Measurements from ENCODE around the gene RFT1. TPM values are rescaled to one million over a fixed set of nuclear protein-coding genes. Genes with fewer than 3 reads are reported as not detected.

Gene RFT1
- total RNA-seq, 2 experiments from 2014 or later: 55.3 to 58.1 TPM

DNA sequence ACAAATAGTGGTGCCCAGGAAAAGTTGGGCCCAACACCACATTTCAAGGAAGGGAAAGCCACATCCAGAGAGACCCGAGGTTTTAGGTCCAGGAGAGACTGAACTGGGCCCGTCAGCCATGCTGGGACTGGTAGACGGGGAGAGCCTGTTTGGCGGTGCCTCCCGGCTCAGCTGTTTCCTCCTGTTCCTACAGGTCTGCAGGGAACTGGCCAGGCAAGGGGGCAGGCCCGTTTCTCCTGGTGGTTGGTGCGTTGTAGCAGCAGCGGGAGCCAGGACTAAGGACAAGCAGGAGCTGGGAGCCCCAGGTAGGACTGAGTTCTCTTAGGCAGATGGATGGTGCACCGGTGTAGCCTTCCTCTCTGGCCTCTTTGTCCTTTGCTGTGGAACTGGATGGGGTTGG is 34.7 kb upstream of the RFT1 start:
- ChIA-PET CTCF (interaction anchor here (0.9 kb wide), 1 partner anchor 30 kb away, joined by 3 read pairs; no protein-coding TSS in a partner anchor), POLR2A (no interaction called here)

DNA sequence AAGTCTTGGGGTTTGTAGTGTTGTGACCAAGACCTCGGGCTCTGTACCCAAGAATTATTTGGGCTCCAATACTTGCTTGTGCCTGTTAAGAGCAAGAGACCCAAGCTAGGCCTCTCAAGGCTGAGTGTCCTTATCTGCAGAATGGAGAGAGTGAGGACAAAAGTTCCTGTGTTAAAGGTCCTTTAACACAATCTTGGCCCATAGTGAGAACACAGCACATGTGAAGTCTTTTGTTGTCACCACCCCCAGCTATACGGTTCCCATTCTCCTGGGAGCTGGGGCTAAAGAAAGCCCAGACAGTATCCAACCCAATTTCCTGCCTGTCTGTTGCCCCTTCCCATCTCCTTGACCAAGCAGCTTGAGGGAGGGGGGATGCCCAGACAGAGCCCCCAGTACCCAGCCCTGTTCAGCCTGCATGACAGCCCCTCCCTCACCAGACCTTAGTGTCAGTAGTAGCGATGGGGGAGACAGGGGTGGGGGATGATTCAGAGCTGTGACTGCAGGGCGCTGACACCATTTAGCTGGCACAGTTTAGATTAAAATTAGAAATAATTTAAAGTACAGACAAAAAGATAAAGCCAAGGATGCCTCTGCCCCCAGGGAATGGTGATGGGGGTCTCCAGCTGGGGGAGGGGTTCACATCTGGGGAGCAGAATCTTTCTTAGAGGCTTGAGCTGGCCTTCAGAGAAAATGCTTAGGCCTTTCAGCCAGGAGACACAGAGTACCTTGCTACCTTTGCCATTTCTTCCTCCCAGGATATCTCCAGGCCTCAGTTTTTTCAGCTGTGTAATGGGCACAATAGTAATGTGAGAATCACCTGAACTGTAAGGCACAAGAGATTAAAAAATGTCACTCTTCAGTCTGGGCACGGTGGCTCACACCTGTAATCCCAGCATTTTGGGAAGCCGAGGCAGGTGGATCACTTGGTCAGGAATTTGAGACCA is 33.5 kb upstream of the RFT1 start:
- ChIA-PET POLR2A (no interaction called here), CTCF (interaction anchor here (1.5 kb wide), 1 partner anchor 31 kb away, joined by 4 read pairs; no protein-coding TSS in a partner anchor)

- CTCF ChIA-PET: interaction anchor here (1.5 kb wide), 1 partner anchor 32 kb away, joined by 4 read pairs; no protein-coding TSS in a partner anchor
- POLR2A ChIA-PET: interaction anchor here (0.7 kb wide), 1 partner anchor 91 kb away, joined by 3 read pairs; no protein-coding TSS in a partner anchor
Measured at GRCh38 chr3:53162672-53163443, 32.6 kb upstream of the RFT1 start.

DNA sequence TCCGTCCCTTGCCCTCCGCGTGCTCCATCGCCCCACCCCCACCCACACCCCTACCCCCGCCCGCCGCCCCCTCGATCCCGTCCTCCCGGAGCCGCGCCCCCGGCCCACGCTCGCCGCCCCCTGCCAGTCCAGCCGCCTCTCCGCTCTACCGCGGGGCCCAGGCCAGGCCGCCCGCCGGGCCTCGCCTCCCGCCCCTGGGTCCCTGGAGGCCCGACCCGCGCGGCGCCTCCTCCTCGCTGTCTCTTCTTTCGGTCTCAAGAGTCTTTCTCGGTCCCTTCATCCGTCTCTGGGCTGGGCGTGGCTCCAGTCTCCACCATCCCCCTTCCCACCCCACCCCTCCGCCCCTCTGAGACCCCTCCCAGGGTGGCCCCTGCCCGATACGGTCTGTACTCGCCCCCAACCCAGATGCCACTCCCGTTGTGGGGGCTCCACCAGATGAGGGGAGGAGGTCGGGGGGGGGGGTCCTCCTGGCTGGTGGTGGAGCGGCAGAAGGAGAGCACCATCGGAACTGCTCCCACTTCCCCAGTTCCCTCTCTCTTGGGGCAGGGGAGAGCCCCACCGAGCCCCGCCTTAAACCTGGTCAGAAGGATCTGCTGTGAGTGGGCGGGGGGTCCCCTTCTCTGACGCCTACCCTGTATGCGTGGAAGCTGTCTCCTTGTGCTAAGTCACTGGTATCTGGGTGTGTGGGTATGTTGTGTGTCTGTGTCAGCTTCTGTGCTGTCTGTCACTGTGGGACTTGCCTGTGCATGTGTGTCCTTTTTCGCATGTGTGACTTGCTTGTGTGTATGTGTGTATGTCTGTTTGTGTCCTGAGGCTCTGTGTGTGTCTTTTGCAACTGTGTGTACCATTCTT is 31.8 kb upstream of the RFT1 start:
- CTCF ChIA-PET: no interaction called here

DNA sequence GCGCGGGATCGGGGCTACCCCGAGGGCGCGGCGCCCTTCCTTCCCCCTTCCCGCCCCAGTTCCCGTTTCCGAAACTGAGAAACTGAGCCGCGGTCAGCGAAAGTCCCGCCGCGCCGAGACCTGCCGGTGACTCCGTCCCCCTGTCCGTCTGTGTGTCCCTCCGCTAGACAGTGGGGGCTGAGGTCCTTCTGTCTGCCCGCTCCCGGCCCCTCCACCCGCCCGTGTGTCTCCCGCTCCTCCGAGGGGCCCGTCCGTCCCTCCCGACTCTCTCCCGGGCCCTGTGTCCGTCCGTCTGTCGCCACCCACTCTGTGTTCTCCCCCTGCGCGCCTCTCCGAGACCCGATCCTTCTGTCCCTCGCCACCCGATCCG is 31.2 kb upstream of the RFT1 start:
- POLR2A ChIA-PET: interaction anchor here (1.4 kb wide), 1 partner anchor 9 kb away, joined by 6 read pairs; no protein-coding TSS in a partner anchor
- CTCF ChIA-PET: interaction anchor here (1.9 kb wide), 1 partner anchor 34 kb away, joined by 7 read pairs; no protein-coding TSS in a partner anchor

More for the DNA sequence above, 31.8 kb upstream of the RFT1 start:
- POLR2A ChIA-PET: interaction anchor here (0.7 kb wide), 1 partner anchor 92 kb away, joined by 3 read pairs; no protein-coding TSS in a partner anchor

DNA sequence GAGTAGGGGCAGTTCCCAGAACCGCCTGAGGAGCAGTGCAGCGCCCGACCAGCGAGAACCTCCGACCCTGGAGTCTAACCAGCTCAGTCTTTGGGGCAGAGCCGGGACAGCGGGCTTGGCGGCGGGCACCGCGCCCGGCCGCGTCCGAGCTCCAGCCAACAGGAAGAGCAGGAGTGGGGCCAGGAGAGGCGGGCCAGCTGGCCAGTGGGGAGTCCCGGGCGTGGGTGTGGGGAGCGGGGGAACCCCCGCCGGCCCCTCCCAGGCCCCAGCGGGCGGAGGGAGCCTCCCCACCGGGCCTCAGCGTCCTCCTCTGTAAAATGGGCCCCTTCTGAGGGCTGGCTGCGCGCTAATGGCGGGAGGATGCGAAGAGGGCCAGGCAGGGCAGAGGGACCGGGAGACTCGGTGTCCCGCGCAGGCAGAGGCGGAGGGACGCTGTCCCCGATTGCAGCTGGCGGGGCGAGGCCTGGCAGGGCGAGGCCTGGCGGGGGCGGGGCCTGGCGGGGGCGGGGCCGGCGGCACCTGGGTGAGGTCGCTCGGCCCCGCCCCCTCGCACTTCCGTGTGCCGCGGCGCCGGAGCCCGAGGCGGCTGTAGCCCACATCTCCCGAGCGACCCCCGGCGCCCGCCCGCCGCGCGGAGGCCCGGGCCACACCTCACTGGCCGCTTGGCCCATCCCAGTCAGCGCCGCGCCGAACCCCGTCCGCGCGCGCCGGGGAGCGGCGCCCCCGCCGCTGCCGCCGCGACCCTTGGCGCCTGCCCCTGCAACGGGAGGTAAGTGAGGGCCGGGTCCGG is 30.6 kb upstream of the RFT1 start, which contains the start of gene PRKCD:
PRKCD (plus strand) TSS at position 550 of the 790 bp plus-strand sequence. CDS start 17,214 bp downstream, outside the sequence.
- POLR2A ChIA-PET: interaction anchor here (1.3 to 1.4 kb wide), 2 partner anchors 9 to 31 kb away, joined by 6 read pairs; partner anchors contain the start of gene RFT1
- CTCF ChIA-PET: interaction anchor here (0.5 to 1.9 kb wide), 2 partner anchors 35 to 57 kb away, joined by 3 to 7 read pairs; no protein-coding TSS in a partner anchor

- ChIA-PET CTCF (interaction anchor here (0.5 to 1.9 kb wide), 3 partner anchors 10 to 57 kb away, joined by 3 to 7 read pairs (median 3); no protein-coding TSS in a partner anchor), POLR2A (interaction anchor here (1.3 to 1.4 kb wide), 2 partner anchors 10 to 31 kb away, joined by 6 read pairs; partner anchors contain the start of gene RFT1)
Measured at GRCh38 chr3:53160061-53160659, 29.9 kb upstream of the RFT1 start.

GRCh38 chr3:53159156-53160060 is 29.2 kb upstream of the RFT1 start:
- POLR2A ChIA-PET: interaction anchor here (1.3 kb wide), 1 partner anchor 30 kb away, joined by 6 read pairs; the partner anchor contains the start of gene RFT1

DNA sequence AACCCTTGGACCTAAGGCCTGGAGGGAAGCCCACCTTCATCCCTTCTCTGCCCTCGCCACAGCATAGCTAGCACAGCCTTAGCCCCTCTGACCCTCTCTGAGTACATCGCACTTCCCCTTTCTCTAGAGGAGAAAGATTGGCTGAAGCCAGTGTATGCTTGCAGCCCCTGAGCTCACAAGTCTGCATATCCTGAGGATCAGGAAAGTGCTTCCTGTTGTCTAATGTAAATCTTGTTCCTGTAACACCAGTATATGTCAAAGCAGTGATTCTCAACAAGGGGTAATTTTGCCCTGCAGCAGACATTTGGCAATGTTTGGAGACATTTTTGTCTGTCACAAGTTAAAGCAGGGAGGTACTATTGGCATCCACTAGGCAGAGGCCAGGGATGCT is 28.5 kb upstream of the RFT1 start:
- ChIA-PET POLR2A (no interaction called here), CTCF (interaction anchor here (0.7 kb wide), 1 partner anchor 25 kb away, joined by 3 read pairs; no protein-coding TSS in a partner anchor)

More at GRCh38 chr3:53159156-53160060, 29.2 kb upstream of the RFT1 start:
- CTCF ChIA-PET: interaction anchor here (0.7 to 1.9 kb wide), 3 partner anchors 9 to 36 kb away, joined by 3 to 7 read pairs (median 3); no protein-coding TSS in a partner anchor

GRCh38 chr3:53157974-53158580 is 27.8 kb upstream of the RFT1 start:
- CTCF ChIA-PET: no interaction called here
- POLR2A ChIA-PET: no interaction called here

DNA sequence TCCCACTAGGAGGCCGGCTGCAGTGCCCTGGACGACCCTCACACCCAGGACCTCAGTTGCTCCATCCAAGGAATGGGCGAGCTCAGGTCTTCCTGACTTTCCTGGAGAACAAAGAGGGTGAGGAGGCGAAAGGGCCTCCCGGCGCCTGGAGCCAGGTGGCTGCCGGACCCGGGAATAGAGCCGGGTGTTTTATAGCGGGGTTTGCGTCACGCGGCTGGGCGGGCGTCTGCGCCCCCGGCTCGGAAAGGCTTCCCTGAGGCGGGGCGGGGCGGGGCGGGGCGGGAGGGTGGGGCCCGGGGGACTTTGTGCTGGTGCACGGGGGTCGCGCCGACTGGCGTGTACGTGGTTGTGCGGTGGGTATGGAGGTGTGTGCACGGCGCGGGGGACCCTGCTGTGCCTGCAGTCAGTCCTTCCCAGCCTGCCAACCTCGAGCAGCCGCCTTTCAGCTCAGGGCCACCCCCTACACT is 26.2 kb upstream of the RFT1 start:
- CTCF ChIA-PET: interaction anchor here (1.0 to 1.2 kb wide), 2 partner anchors 13 to 39 kb away, joined by 3 read pairs; no protein-coding TSS in a partner anchor

GRCh38 chr3:53155760-53156159 is 25.5 kb upstream of the RFT1 start:
- ChIA-PET CTCF (no interaction called here), POLR2A (no interaction called here)

More for the DNA sequence above, 26.2 kb upstream of the RFT1 start:
- POLR2A ChIA-PET: no interaction called here

- CTCF ChIA-PET: no interaction called here
- POLR2A ChIA-PET: no interaction called here
Measured at GRCh38 chr3:53154881-53155285, 24.6 kb upstream of the RFT1 start.

DNA sequence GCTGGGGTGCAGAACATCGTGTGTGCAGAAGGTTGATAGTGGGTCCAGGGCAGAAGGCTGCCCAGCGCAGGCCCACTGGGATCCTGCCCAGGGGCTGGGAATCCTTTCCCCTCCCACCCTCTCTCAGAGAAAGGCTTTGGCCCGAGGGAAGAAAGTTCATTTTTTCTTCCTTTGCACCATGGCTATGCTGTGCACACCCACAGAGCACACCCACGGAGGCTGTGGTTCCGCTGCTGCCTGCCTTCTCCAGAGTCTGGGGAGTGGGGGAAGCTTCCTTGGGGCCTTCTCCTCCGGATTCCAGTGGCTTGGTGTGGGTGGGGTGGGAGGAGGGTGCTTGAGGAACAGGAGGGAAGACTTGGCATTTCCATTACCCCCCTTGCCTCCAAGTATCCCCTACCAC is 23.7 kb upstream of the RFT1 start:
- POLR2A ChIA-PET: no interaction called here
- CTCF ChIA-PET: no interaction called here

- POLR2A ChIA-PET: no interaction called here
- CTCF ChIA-PET: no interaction called here
Measured at GRCh38 chr3:53153264-53153823, 23.1 kb upstream of the RFT1 start.

All from activated CD8-positive, alpha-beta memory T cell treated with anti-CD3 and anti-CD28 coated beads for 36 hours (primary cell).